ENCODE data around the gene CD80.

CD80 gene

GRCh38 chr3:119530456-119530855 lies 29.0 kb downstream of the CD80 start:
- DNase-seq (ENCODE audit: low read depth, low spot score) = no peak
- H3K4me3 ChIP-seq (ENCODE audit: low read depth, low read length) = no peak overlapping the region
- TF ChIP-seq, protein P1, sequence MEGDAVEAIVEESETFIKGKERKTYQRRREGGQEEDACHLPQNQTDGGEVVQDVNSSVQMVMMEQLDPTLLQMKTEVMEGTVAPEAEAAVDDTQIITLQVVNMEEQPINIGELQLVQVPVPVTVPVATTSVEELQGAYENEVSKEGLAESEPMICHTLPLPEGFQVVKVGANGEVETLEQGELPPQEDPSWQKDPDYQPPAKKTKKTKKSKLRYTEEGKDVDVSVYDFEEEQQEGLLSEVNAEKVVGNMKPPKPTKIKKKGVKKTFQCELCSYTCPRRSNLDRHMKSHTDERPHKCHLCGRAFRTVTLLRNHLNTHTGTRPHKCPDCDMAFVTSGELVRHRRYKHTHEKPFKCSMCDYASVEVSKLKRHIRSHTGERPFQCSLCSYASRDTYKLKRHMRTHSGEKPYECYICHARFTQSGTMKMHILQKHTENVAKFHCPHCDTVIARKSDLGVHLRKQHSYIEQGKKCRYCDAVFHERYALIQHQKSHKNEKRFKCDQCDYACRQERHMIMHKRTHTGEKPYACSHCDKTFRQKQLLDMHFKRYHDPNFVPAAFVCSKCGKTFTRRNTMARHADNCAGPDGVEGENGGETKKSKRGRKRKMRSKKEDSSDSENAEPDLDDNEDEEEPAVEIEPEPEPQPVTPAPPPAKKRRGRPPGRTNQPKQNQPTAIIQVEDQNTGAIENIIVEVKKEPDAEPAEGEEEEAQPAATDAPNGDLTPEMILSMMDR (IDR thresholded peaks at IDR 0.05; ENCODE audit: insufficient read depth, low read length, missing control alignments) = no peak
- ChIA-PET POLR2A (interaction anchor here (1.4 kb wide), 1 partner anchor 146 kb away, joined by 3 read pairs; no protein-coding TSS in a partner anchor), CTCF (interaction anchor here (0.9 to 4.3 kb wide), 3 partner anchors 12 to 150 kb away, joined by 3 to 23 read pairs (median 3); partner anchors contain the start of gene COX17)

DNA sequence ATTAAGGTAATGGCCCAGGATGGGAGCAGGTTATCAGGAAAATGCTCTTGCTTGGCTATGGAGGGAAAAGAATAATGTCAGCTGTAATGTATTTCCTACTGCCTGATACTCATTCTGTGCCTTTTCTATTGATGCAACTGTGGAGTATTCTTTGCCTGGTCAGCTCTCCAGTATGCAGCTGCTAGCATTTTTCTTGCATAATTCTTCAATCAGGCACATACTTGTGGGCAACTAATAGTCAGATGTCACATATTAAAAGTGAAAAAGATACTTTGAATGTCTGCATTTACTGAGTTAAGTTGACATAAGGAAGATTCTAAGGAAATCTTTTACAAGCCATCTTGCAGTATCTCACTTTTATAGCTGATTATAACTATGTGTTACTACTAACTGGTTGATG lies 29.5 kb downstream of the CD80 start:
- H3K4me3 ChIP-seq (ENCODE audit: low read depth, low read length) = no peak overlapping the region
- ChIA-PET POLR2A (interaction anchor here (1.4 kb wide), 1 partner anchor 147 kb away, joined by 3 read pairs; no protein-coding TSS in a partner anchor), CTCF (interaction anchor here (0.9 to 4.3 kb wide), 3 partner anchors 11 to 151 kb away, joined by 3 to 23 read pairs (median 3); partner anchors contain the start of gene COX17)
- DNase-seq (ENCODE audit: low read depth, low spot score) = peak; percentile 77
- TF ChIP-seq, protein P1 (IDR thresholded peaks at IDR 0.05; ENCODE audit: insufficient read depth, low read length, missing control alignments) = no peak

DNA sequence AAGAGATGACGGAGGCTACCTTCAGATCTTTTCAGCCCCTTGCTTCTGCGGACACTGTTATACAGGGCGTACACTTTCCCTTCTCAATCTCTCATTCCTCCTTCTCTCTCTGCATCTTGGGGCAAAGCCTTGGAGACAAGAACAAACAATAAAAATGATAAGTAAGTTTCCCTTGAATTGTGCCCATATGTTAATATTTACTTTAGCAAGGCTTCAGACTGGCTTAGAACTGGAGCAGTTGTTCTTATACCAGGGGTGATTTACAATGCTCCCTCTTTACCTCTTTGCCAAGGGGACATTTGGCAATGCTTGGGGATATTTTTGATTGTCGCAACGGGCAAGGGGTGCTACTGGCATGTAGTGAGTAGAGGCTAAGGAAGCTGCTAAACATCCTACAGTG lies 31.7 kb downstream of the CD80 start:
- ChIA-PET POLR2A (no interaction called here), CTCF (interaction anchor here (4.3 to 4.5 kb wide), 2 partner anchors 152 to 153 kb away, joined by 23 to 37 read pairs; no protein-coding TSS in a partner anchor)
- no peak for DNase-seq (ENCODE audit: low read depth, low spot score)
- no peak overlapping the region for H3K4me3 ChIP-seq (ENCODE audit: low read depth, low read length)
- TF ChIP-seq, protein P1 (IDR thresholded peaks at IDR 0.05; ENCODE audit: insufficient read depth, low read length, missing control alignments) = no peak

DNA sequence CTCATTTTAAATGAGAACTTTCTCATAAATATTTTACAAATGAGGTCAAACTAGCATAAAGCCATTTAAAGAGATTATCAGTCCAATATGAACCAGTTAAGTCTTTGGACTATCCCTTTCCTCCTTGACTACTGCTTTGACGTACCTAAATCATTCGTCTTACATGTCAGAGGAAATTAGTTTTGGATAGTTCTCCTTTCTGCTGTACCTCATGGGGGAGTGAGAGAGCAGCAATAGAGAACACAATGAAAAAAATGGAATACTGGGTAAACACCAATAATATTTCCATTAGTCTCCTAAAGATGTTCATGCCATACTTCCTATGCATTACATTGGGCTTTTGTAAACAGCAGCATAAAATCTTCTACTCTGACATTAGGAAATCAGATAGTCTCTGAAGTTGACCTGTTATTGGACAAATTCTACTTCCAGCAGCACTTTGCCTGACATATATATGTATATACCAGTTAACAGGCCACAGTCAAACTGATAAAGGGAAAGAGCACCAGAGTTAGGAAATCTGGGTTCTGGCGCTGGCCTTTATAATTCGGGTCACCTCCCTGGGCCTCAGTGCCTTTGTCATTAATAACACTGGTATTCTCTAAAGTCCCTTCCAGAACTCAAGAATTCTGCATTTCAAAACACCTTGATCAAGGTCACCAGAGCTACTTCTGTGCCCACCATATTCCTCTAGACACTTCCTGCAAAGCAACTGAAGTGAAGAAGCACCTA lies 34.3 kb downstream of the CD80 start:
- CTCF ChIA-PET = interaction anchor here (0.8 to 4.5 kb wide), 5 partner anchors 8 to 159 kb away, joined by 3 to 37 read pairs (median 3); no protein-coding TSS in a partner anchor

GRCh38 chr3:119518026-119518425 lies 41.4 kb downstream of the CD80 start:
- POLR2A ChIA-PET = no interaction called here
- TF ChIP-seq, protein P1 (IDR thresholded peaks at IDR 0.05; ENCODE audit: insufficient read depth, low read length, missing control alignments) = no peak
- CTCF ChIA-PET = interaction anchor here (0.5 to 1.9 kb wide), 4 partner anchors 12 to 163 kb away, joined by 3 to 5 read pairs (median 4); no protein-coding TSS in a partner anchor
- DNase-seq (ENCODE audit: low read depth, low spot score) = no peak
- no peak overlapping the region for H3K4me3 ChIP-seq (ENCODE audit: low read depth, low read length)

More for the DNA sequence above, 34.3 kb downstream of the CD80 start:
- TF ChIP-seq, protein P1 (IDR thresholded peaks at IDR 0.05; ENCODE audit: insufficient read depth, low read length, missing control alignments) = peak; percentile 46
- H3K4me3 ChIP-seq (ENCODE audit: low read depth, low read length) = no peak overlapping the region
- no peak for DNase-seq (ENCODE audit: low read depth, low spot score)
- POLR2A ChIA-PET = no interaction called here

GRCh38 chr3:119517112-119517511 lies 42.3 kb downstream of the CD80 start:
- CTCF ChIA-PET = interaction anchor here (1.0 kb wide), 1 partner anchor 164 kb away, joined by 3 read pairs; no protein-coding TSS in a partner anchor
- TF ChIP-seq, protein P1 (IDR thresholded peaks at IDR 0.05; ENCODE audit: insufficient read depth, low read length, missing control alignments) = no peak
- no peak for DNase-seq (ENCODE audit: low read depth, low spot score)
- H3K4me3 ChIP-seq (ENCODE audit: low read depth, low read length) = no peak overlapping the region
- POLR2A ChIA-PET = no interaction called here
